ENCODE results near the gene ITPRID1.

- no peak for TF ChIP-seq CTCF (conservative IDR thresholded peaks at IDR 0.05; ENCODE audit: low read depth, low read length)
- TF ChIP-seq EZH2phosphoT487 (IDR thresholded peaks at IDR 0.05; ENCODE audit: borderline replicate concordance, low read length), result no peak
Observed at GRCh38 chr7:31493714-31494181, 20.1 kb upstream of the ITPRID1 start.
